GM19099 (cell line): ENCODE measurements around the gene CHD9.

Experiments used
- POLR2A ChIP-seq: IDR thresholded peaks from 3 replicates; pipeline ENCODE4 v1.6.1; 2011; ENCODE audit warnings: low read depth; ENCODE audit not compliant: insufficient read length; ENCODE audit errors: extremely low read depth

Gene CHD9

GRCh38 chr16:53356478-53357207, 301.9 kb downstream of the CHD9 start:
- no peak for TF ChIP-seq POLR2A

- no peak for TF ChIP-seq POLR2A
These were observed 302.4 kb downstream of the CHD9 start for GRCh38 chr16:53357208-53357586.

- no peak for TF ChIP-seq POLR2A
These were observed 303.2 kb downstream of the CHD9 start for GRCh38 chr16:53357955-53358354.

GRCh38 chr16:53358884-53359283, 304.1 kb downstream of the CHD9 start:
- no peak for TF ChIP-seq POLR2A

- no peak for TF ChIP-seq POLR2A
These were observed 315.1 kb downstream of the CHD9 start for GRCh38 chr16:53369921-53370320.

GRCh38 chr16:53370827-53371226, 316.0 kb downstream of the CHD9 start:
- TF ChIP-seq POLR2A = no peak

GRCh38 chr16:53372992-53373871, 318.4 kb downstream of the CHD9 start:
- TF ChIP-seq POLR2A = no peak

GRCh38 chr16:53374800-53375199, 320.0 kb downstream of the CHD9 start:
- no peak for TF ChIP-seq POLR2A

- no peak for TF ChIP-seq POLR2A
These were observed 323.3 kb downstream of the CHD9 start for GRCh38 chr16:53378138-53378537.
